Measurements from ENCODE around the gene ABCF2. TPM values are rescaled to one million over a fixed set of nuclear protein-coding genes. Genes with fewer than 3 reads are reported as not detected.
A peak's percentile ranks its signal among the peaks of the same experiment; 100 is the strongest.

ABCF2 gene
- total RNA-seq, 1 experiment from 2014 or later: 63.7 TPM

GRCh38 chr7:151246102-151246850 is 19.3 kb upstream of the ABCF2 start:
- H3K4me2 ChIP-seq (ENCODE audit: low read length): peak overlapping the region; percentile 15; the same call in 1 of the 2 replicates
- POLR2A ChIA-PET: no interaction called here
- intact Hi-C loops (cut with micrococcal nuclease): loop anchor here (10.0 kb wide), 1 partner anchor 121 kb away; no protein-coding TSS in a partner anchor

More at GRCh38 chr7:151246102-151246850, 19.3 kb upstream of the ABCF2 start:
- H3K9ac ChIP-seq (ENCODE audit: low read length): no peak overlapping the region
- no peaks in the 10 kb centered on the region for H3K79me2 ChIP-seq (ENCODE audit: insufficient read depth, low read length)
- ChIA-PET CTCF (interaction anchor here (1.4 kb wide), 1 partner anchor 19 kb away, joined by 3 read pairs; the partner anchor contains the start of gene ABCF2), RAD21 (ENCODE audit: low non-redundant PET in 1 of 2, low total read pairs in 2 of 2, uncharacterized antibody in 2 of 2, unreplicated experiment in 2 of 2) (interaction anchor here in 1 of 2 experiments (0.7 kb wide), 1 partner anchor 228 kb away, joined by 3 read pairs; no protein-coding TSS in a partner anchor)
- no peaks in the 10 kb centered on the region for H4K20me1 ChIP-seq (ENCODE audit: insufficient read depth)
- ATAC-seq (no peak), DNase-seq (ENCODE audit: low read depth, low spot score) (no peak)
- H2AFZ ChIP-seq (ENCODE audit: low read depth, low read length, poor library complexity, severe bottlenecking): no peak overlapping the region
- TF ChIP-seq ZNF274 (IDR thresholded peaks at IDR 0.05; ENCODE audit: low read depth, low read length) (no peak), SRF (IDR thresholded peaks at IDR 0.05; ENCODE audit: low read depth) (no peak), MAX (IDR thresholded peaks at IDR 0.05) (no peak), POLR2AphosphoS5 (IDR thresholded peaks at IDR 0.05; ENCODE audit: low read depth, low read length) (no peak), ATF3 (IDR thresholded peaks at IDR 0.05) (no peak), SIN3A (IDR thresholded peaks at IDR 0.05; ENCODE audit: low read depth) (no peak), FOSL1 (IDR thresholded peaks at IDR 0.05; ENCODE audit: low read depth) (no peak), TCF7L2 (IDR thresholded peaks at IDR 0.05; ENCODE audit: borderline replicate concordance, extremely low read depth, insufficient read depth, insufficient read length) (no peak), EZH2phosphoT487 (IDR thresholded peaks at IDR 0.05; ENCODE audit: borderline replicate concordance) (no peak), POLR2A (IDR thresholded peaks at IDR 0.05; ENCODE audit: borderline replicate concordance, extremely low read depth, insufficient read depth, insufficient read length) (no peak), SP1 (IDR thresholded peaks at IDR 0.05; ENCODE audit: low read depth) (no peak), ELF1 (IDR thresholded peaks at IDR 0.05; ENCODE audit: borderline replicate concordance, low read depth) (no peak), EGR1 (IDR thresholded peaks at IDR 0.05; ENCODE audit: low read depth) (no peak), RAD21 (IDR thresholded peaks at IDR 0.05; ENCODE audit: low read depth) (no peak), YY1 (IDR thresholded peaks at IDR 0.05; ENCODE audit: extremely low read depth, insufficient replicate concordance, low read depth, low read length) (no peak)
- TF ChIP-seq, protein P1, sequence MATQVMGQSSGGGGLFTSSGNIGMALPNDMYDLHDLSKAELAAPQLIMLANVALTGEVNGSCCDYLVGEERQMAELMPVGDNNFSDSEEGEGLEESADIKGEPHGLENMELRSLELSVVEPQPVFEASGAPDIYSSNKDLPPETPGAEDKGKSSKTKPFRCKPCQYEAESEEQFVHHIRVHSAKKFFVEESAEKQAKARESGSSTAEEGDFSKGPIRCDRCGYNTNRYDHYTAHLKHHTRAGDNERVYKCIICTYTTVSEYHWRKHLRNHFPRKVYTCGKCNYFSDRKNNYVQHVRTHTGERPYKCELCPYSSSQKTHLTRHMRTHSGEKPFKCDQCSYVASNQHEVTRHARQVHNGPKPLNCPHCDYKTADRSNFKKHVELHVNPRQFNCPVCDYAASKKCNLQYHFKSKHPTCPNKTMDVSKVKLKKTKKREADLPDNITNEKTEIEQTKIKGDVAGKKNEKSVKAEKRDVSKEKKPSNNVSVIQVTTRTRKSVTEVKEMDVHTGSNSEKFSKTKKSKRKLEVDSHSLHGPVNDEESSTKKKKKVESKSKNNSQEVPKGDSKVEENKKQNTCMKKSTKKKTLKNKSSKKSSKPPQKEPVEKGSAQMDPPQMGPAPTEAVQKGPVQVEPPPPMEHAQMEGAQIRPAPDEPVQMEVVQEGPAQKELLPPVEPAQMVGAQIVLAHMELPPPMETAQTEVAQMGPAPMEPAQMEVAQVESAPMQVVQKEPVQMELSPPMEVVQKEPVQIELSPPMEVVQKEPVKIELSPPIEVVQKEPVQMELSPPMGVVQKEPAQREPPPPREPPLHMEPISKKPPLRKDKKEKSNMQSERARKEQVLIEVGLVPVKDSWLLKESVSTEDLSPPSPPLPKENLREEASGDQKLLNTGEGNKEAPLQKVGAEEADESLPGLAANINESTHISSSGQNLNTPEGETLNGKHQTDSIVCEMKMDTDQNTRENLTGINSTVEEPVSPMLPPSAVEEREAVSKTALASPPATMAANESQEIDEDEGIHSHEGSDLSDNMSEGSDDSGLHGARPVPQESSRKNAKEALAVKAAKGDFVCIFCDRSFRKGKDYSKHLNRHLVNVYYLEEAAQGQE (IDR thresholded peaks at IDR 0.05; ENCODE audit: low read depth): no peak
- TF ChIP-seq, protein P2, sequence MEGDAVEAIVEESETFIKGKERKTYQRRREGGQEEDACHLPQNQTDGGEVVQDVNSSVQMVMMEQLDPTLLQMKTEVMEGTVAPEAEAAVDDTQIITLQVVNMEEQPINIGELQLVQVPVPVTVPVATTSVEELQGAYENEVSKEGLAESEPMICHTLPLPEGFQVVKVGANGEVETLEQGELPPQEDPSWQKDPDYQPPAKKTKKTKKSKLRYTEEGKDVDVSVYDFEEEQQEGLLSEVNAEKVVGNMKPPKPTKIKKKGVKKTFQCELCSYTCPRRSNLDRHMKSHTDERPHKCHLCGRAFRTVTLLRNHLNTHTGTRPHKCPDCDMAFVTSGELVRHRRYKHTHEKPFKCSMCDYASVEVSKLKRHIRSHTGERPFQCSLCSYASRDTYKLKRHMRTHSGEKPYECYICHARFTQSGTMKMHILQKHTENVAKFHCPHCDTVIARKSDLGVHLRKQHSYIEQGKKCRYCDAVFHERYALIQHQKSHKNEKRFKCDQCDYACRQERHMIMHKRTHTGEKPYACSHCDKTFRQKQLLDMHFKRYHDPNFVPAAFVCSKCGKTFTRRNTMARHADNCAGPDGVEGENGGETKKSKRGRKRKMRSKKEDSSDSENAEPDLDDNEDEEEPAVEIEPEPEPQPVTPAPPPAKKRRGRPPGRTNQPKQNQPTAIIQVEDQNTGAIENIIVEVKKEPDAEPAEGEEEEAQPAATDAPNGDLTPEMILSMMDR (IDR thresholded peaks at IDR 0.05 in 2 of 3, conservative IDR thresholded peaks at IDR 0.05 in 1 of 3; ENCODE audit: borderline replicate concordance in 1 of 3, insufficient read depth in 1 of 3, low read depth in 2 of 3, low read length in 2 of 3): no peak
- TF ChIP-seq, protein P3, sequence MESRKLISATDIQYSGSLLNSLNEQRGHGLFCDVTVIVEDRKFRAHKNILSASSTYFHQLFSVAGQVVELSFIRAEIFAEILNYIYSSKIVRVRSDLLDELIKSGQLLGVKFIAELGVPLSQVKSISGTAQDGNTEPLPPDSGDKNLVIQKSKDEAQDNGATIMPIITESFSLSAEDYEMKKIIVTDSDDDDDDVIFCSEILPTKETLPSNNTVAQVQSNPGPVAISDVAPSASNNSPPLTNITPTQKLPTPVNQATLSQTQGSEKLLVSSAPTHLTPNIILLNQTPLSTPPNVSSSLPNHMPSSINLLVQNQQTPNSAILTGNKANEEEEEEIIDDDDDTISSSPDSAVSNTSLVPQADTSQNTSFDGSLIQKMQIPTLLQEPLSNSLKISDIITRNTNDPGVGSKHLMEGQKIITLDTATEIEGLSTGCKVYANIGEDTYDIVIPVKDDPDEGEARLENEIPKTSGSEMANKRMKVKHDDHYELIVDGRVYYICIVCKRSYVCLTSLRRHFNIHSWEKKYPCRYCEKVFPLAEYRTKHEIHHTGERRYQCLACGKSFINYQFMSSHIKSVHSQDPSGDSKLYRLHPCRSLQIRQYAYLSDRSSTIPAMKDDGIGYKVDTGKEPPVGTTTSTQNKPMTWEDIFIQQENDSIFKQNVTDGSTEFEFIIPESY (IDR thresholded peaks at IDR 0.05; ENCODE audit: extremely low read depth, insufficient replicate concordance, low read length): no peak
- no peak overlapping the region for H3K27ac ChIP-seq (ENCODE audit: low read depth, low read length)
- H3K4me3 ChIP-seq (replicated peaks in 1 of 2; ENCODE audit: low read depth in 1 of 2, low read length in 2 of 2): no peak overlapping the region
- no peaks in the 10 kb centered on the region for H3K9me3 ChIP-seq (ENCODE audit: control insufficient read depth in 1 of 2, insufficient read depth in 1 of 2, low read depth in 1 of 2, low read length in 2 of 2)
- no TSS peak for BruUV-seq (replicated peaks)
- H3K4me1 ChIP-seq (ENCODE audit: control insufficient read depth in 1 of 2, insufficient read depth in 2 of 2, low read length in 2 of 2): peaks cover 36 to 58% of the 10 kb centered on the region in 2 experiments
- no peaks in the 10 kb centered on the region for H3K9me2 ChIP-seq (ENCODE audit: insufficient read depth)
- peaks cover 0 to 2% of the 10 kb centered on the region in 2 experiments; a peak in 1 of 4 replicates for H3K36me3 ChIP-seq (ENCODE audit: control insufficient read depth in 1 of 2, insufficient read depth in 2 of 2, low read length in 2 of 2)
- H3K27me3 ChIP-seq (ENCODE audit: insufficient read depth, low read length): no peaks in the 10 kb centered on the region
